Osteoblast (primary cell): ENCODE data around the gene HRAS. TPM values are rescaled to one million over a fixed set of nuclear protein-coding genes. Genes with fewer than 3 reads are reported as not detected.
"Not testable (repeated sequence)": the region's sequence is repeated elsewhere in the genome, so short reads cannot be mapped to it uniquely, and the experiment has no call there.

ENCODE experiments used
- DNase-seq: peaks from one replicate; pipeline ENCODE4 v3.0.0; 2011; ENCODE audit warnings: low spot score, mixed read lengths; ENCODE audit not compliant: insufficient read length; ENCODE audit errors: missing footprints
- H2AFZ ChIP-seq: 2 replicates; pipeline ENCODE4 v1.6.0; 2011; ENCODE audit warnings: mild to moderate bottlenecking, low read length
- H3K27ac ChIP-seq: 2 replicates; pipeline ENCODE4 v1.5.1; 2011; ENCODE audit warnings: mild to moderate bottlenecking, low read depth, low read length, moderate library complexity
- H3K27me3 ChIP-seq: 2 replicates; pipeline ENCODE4 v1.6.0; 2012; ENCODE audit warnings: mild to moderate bottlenecking, control low read depth, inconsistent platforms, low read length, moderate library complexity; ENCODE audit not compliant: insufficient read depth
- H3K36me3 ChIP-seq: 2 replicates; pipeline ENCODE4 v1.5.1; 2011; ENCODE audit warnings: mild to moderate bottlenecking, low read length, control low read depth, moderate library complexity; ENCODE audit not compliant: insufficient read depth
- H3K4me1 ChIP-seq: 2 replicates; pipeline ENCODE4 v1.5.1; 2011; ENCODE audit warnings: mild to moderate bottlenecking, low read length, control low read depth, moderate library complexity; ENCODE audit not compliant: insufficient read depth
- H3K4me2 ChIP-seq: 2 replicates; pipeline ENCODE4 v1.6.0; 2011; ENCODE audit warnings: mild to moderate bottlenecking, low read length; ENCODE audit not compliant: insufficient read depth
- H3K4me3 ChIP-seq: fragments of 200-600 bp; sonication (generic); 3 replicates; pipeline ENCODE4 v1.5.1; 2012; ENCODE audit warnings: mild to moderate bottlenecking, low read length, inconsistent platforms; ENCODE audit not compliant: insufficient read depth
- H3K79me2 ChIP-seq: 2 replicates; pipeline ENCODE4 v1.6.0; 2012; ENCODE audit warnings: mild to moderate bottlenecking, low read length, control low read depth, inconsistent platforms; ENCODE audit not compliant: insufficient read depth
- H3K9me3 ChIP-seq: 2 replicates; pipeline ENCODE4 v1.5.1; 2011; ENCODE audit warnings: low read depth, low read length, control low read depth
- H4K20me1 ChIP-seq: 2 replicates; pipeline ENCODE4 v1.6.0; 2012; ENCODE audit warnings: mild to moderate bottlenecking, low read length, control low read depth; ENCODE audit not compliant: insufficient read depth
- CTCF ChIP-seq: IDR thresholded peaks from 2 replicates; pipeline ENCODE4 v1.5.1; 2011; ENCODE audit warnings: mild to moderate bottlenecking, low read depth, low read length, moderate library complexity; ENCODE audit errors: extremely low read depth
- total RNA-seq: library from RNA; depleted of rRNA; stranded (reverse); fragments of >200 nt; gene quantifications from 2 replicates; pipeline ENCODE4 v1.2.3, GENCODE V29; 2012

The HRAS gene
- total RNA-seq, 1 donor = 28.6 TPM

DNA sequence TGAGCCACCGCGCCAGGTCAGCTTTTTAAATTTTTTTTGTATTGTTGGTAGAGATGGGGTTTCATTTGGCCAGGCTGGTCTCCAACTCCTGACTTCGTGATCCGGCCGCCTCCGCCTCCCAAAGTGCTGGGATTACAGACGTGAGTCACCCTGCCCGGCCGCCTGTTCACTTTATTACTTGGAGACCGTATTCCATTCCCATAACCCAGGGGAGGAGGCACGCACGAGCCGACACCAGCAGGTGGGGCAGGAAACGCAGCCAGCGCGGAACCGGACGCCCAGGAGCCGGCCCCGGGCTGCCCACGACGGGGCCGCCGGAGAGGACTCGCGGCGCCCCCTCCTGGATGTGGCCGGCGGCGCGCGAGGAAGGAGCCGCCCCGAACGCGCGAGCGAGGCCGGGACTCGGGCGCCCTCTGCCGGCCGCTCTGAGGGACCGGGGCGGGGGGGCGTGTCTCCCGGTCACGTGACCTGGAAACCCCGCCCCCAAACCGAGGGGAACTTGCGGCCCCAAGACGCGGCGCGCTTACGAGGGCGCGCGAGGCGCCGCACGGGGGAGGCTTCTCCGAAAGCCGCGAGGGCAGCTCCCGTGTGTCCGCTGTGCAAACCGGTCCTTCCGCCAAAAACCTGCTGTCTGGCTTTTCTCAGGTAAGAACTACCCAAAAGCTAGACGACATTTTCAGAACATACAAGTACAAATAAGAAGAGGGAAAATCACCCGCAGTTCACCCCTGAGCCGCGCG lies 16.7 kb downstream of the HRAS start:
- H2AFZ ChIP-seq = peak overlapping the region; percentile 65
- H3K27ac ChIP-seq = peak overlapping the region; percentile 51

DNA sequence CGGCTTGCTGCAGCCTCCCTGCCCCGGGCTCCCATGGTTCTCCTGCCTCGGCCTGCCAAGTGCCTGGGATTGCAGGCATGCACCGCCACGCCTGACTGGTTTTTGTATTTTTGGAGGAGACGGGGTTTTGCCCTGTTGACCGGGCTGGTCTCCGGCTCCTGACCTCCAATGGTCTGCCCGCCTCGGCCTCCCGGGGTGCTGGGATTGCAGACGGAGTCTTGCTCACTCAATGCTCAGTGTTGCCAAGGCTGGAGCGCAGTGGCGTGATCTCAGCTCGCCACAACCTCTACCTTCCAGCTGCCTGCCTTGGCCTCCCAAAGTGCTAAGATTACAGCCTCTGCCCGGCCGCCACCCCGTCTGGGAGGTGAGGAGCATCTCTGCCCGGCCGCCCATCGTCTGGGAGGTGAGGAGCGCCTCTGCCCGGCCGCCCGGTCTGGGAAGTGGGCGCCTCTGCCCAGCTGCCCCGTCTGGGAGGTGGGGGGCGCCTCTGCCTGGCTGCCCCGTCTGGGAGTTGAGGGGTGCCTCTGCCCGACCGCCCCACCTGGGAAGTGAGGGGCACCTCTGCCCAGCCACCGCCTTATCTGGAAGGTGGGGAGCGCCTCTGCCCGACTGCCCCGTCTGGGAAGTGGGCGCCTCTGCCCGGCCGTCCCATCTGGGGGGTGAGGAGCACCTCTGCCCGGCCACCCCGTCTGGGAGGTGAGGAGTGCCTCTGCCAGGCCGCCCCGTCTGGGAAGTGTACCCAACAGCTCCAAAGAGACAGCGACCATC lies 18.3 kb downstream of the HRAS start:
- H3K36me3 ChIP-seq, H3K79me2 ChIP-seq, H4K20me1 ChIP-seq, H3K9me3 ChIP-seq, DNase-seq, H3K4me2 ChIP-seq, H3K4me3 ChIP-seq, H3K4me1 ChIP-seq, H3K27me3 ChIP-seq, H3K27ac ChIP-seq, H2AFZ ChIP-seq: not testable (repeated sequence)

More for the DNA sequence above, 16.7 kb downstream of the HRAS start:
- no peaks in the 10 kb centered on the region for H3K27me3 ChIP-seq
- H3K4me3 ChIP-seq = peak overlapping the region; percentile 63
- peak overlapping the region; percentile 81 for H3K4me2 ChIP-seq
- TF ChIP-seq CTCF = peak; percentile 84
- no peaks in the 10 kb centered on the region for H3K79me2 ChIP-seq
- H3K36me3 ChIP-seq = peaks cover 9% of the 10 kb centered on the region
- H4K20me1 ChIP-seq = no peaks in the 10 kb centered on the region
- H3K9me3 ChIP-seq = peaks cover 4% of the 10 kb centered on the region
- no peaks in the 10 kb centered on the region for H3K4me1 ChIP-seq
- peak; percentile 98 for DNase-seq

- H2AFZ ChIP-seq = no peak overlapping the region
- no peaks in the 10 kb centered on the region for H3K79me2 ChIP-seq
- H3K4me1 ChIP-seq = no peaks in the 10 kb centered on the region
- no peak overlapping the region for H3K4me3 ChIP-seq
- H3K9me3 ChIP-seq = peaks cover 4% of the 10 kb centered on the region
- peak; percentile 34 for DNase-seq
- H3K36me3 ChIP-seq = peaks cover 12% of the 10 kb centered on the region
- H3K4me2 ChIP-seq = no peak overlapping the region
- H4K20me1 ChIP-seq = no peaks in the 10 kb centered on the region
- H3K27ac ChIP-seq = no peak overlapping the region
- no peak for TF ChIP-seq CTCF
- no peaks in the 10 kb centered on the region for H3K27me3 ChIP-seq
Observed at GRCh38 chr11:516400-516799, 19.0 kb downstream of the HRAS start.

DNA sequence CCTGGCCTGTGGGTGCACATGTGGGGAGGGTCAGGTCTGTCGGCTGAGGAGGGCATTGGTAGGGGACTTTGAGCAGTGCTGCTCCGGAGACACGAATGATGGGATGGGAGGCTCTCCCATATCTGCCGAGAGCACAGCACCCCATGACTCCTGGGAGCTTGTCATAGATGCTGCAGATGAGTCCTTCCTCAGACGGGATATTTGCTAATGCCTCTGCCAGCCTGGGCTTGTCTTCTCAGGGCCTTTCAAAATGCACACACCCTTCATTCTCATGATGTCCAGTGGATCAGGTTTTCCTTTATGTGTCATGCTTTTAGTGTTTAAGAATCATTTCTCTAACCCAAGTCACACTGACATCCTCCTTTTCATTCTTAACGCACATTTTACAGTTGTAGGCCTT lies 20.2 kb downstream of the HRAS start:
- peaks cover 14% of the 10 kb centered on the region for H3K36me3 ChIP-seq
- no peak overlapping the region for H2AFZ ChIP-seq
- peaks cover 4% of the 10 kb centered on the region for H3K9me3 ChIP-seq
- H3K4me2 ChIP-seq = no peak overlapping the region
- H3K4me3 ChIP-seq = no peak overlapping the region
- no peaks in the 10 kb centered on the region for H3K27me3 ChIP-seq
- TF ChIP-seq CTCF = no peak
- H3K79me2 ChIP-seq = no peaks in the 10 kb centered on the region
- no peaks in the 10 kb centered on the region for H3K4me1 ChIP-seq
- H4K20me1 ChIP-seq = no peaks in the 10 kb centered on the region
- DNase-seq = peak; percentile 87
- no peak overlapping the region for H3K27ac ChIP-seq
